Mammary epithelial cell (primary cell): ENCODE data around the gene PDGFA.

Source experiments
- EZH2 ChIP-seq: IDR thresholded peaks from 2 replicates; pipeline ENCODE4 v1.6.1; 2012; ENCODE audit warnings: low read length, inconsistent platforms, borderline replicate concordance
- TF ChIP-seq, protein P1 (sequence below), 2 donors: IDR thresholded peaks in 1 of 2; conservative IDR thresholded peaks in 1 of 2; 2 replicates each; pipeline ENCODE4 v1.5.1; 2011 to 2012; ENCODE audit warnings: inconsistent platforms in 2 of 2, low read length in 2 of 2, mild to moderate bottlenecking in 2 of 2, control low read depth in 1 of 2, low read depth in 1 of 2; ENCODE audit not compliant: insufficient read depth in 1 of 2; ENCODE audit errors: extremely low read depth in 1 of 2

DNA sequence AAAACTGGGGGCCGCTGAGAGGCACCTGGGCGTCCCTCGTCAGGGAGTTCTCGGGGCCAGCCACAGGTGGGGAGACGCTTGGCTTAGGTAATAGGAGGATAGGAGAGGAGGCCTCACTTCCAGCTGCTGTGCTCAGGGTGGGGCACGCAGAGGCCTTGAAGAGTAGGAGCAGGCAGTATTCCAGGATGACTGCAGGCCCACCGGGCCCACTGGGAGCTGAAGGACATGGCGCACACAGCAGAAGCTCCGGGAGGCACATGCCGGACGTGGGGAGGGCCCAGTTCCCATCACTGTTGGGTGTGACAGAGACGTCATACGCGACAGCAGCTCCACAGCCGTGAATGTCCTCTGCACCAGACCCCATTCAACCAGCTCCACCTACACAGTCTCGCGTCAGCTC, 22.0 kb upstream of the PDGFA start:
- TF ChIP-seq, protein P1, sequence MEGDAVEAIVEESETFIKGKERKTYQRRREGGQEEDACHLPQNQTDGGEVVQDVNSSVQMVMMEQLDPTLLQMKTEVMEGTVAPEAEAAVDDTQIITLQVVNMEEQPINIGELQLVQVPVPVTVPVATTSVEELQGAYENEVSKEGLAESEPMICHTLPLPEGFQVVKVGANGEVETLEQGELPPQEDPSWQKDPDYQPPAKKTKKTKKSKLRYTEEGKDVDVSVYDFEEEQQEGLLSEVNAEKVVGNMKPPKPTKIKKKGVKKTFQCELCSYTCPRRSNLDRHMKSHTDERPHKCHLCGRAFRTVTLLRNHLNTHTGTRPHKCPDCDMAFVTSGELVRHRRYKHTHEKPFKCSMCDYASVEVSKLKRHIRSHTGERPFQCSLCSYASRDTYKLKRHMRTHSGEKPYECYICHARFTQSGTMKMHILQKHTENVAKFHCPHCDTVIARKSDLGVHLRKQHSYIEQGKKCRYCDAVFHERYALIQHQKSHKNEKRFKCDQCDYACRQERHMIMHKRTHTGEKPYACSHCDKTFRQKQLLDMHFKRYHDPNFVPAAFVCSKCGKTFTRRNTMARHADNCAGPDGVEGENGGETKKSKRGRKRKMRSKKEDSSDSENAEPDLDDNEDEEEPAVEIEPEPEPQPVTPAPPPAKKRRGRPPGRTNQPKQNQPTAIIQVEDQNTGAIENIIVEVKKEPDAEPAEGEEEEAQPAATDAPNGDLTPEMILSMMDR (conservative IDR thresholded peaks at IDR 0.05 in 1 of 2, IDR thresholded peaks at IDR 0.05 in 1 of 2; ENCODE audit: extremely low read depth in 1 of 2, insufficient read depth in 1 of 2, low read depth in 1 of 2, low read length in 2 of 2), result no peak
- no peak for TF ChIP-seq EZH2
